Activated CD8-positive, alpha-beta memory T cell treated with anti-CD3 and anti-CD28 coated beads, Interleukin-2, amount 50 U/mL, for 24 hours (primary cell): ENCODE data around the gene APH1B.

Experiments used
- DNase-seq: peaks from one replicate; pipeline ENCODE4 v3.0.0-alpha.2; 2020; ENCODE audit errors: extremely low read depth

Gene APH1B

GRCh38 chr15:63353261-63353660 lies 75.9 kb downstream of the APH1B start:
- no peak for DNase-seq

- no peak for DNase-seq
Observed at GRCh38 chr15:63353887-63354286, 76.5 kb downstream of the APH1B start.

- no peak for DNase-seq
Observed at GRCh38 chr15:63354821-63355650, 77.6 kb downstream of the APH1B start.

GRCh38 chr15:63357061-63357460 lies 79.7 kb downstream of the APH1B start:
- no peak for DNase-seq

GRCh38 chr15:63357731-63358130 lies 80.3 kb downstream of the APH1B start:
- DNase-seq: no peak

GRCh38 chr15:63358241-63359029 lies 81.0 kb downstream of the APH1B start:
- no peak for DNase-seq
